Fibroblast of skin of right quadriceps (primary cell): Measurements from ENCODE around the gene CDH7.

Experiments
- DNase-seq: peaks from one replicate; pipeline ENCODE4 v3.0.0-alpha.2; 2013

The CDH7 gene

GRCh38 chr18:65924904-65925303 lies 174.1 kb downstream of the CDH7 start:
- DNase-seq = no peak

- DNase-seq = no peak
These were observed 184.1 kb downstream of the CDH7 start for GRCh38 chr18:65934874-65935273.

- DNase-seq = no peak
These were observed 185.9 kb downstream of the CDH7 start for GRCh38 chr18:65936678-65937077.

- DNase-seq = no peak
These were observed 186.4 kb downstream of the CDH7 start for GRCh38 chr18:65937180-65937579.

- DNase-seq = peak; percentile 38
These were observed 188.0 kb downstream of the CDH7 start for GRCh38 chr18:65938592-65939372.
